Body of pancreas (tissue), 4 donors: ENCODE results near the gene CADM2.

Source experiments
- CTCF ChIP-seq, 7 experiments: fragments of 450-650 bp in 4 of 7; fragments of 200-600 bp in 3 of 7; sonication (generic) in 3 of 7; IDR thresholded peaks; one replicate each; pipeline ENCODE4 v1.5.1; 2016 to 2019; ENCODE audit warnings: antibody characterized with exemption in 7 of 7
- POLR2A ChIP-seq, 3 donors: fragments of 450-650 bp; IDR thresholded peaks; one replicate each; pipeline ENCODE4 v1.6.1; 2016; ENCODE audit warnings: antibody characterized with exemption in 3 of 3, mild to moderate bottlenecking in 2 of 3

GRCh38 chr3:85842081-85842480 lies 883.3 kb downstream of the CADM2 start:
- no peak for TF ChIP-seq CTCF (IDR thresholded peaks at IDR 0.05)
- no peak for TF ChIP-seq POLR2A (IDR thresholded peaks at IDR 0.05)
